HL-60 (cell line): ENCODE measurements around the gene SAMM50.

Experiments used
- DNase-seq, 2 experiments: peaks; one replicate each; pipeline ENCODE4 v3.0.0-alpha.2; 2010 to 2020; ENCODE audit warnings: low read depth in 1 of 2, low spot score in 1 of 2
- H3K27ac ChIP-seq: fragments of 250-450 bp; sonication (Bioruptor Pico); replicated peaks from 2 replicates; pipeline ENCODE4 v1.5.1; 2020; ENCODE audit warnings: mild to moderate bottlenecking, moderate library complexity
- H3K27me3 ChIP-seq: fragments of 250-450 bp; sonication (Bioruptor Pico); 2 replicates; pipeline ENCODE4 v1.5.1; 2021; ENCODE audit warnings: mild to moderate bottlenecking, moderate library complexity; ENCODE audit not compliant: insufficient read depth, poor library complexity, severe bottlenecking
- H3K4me3 ChIP-seq: replicated peaks from 2 replicates; pipeline ENCODE4 v1.5.1; 2011; ENCODE audit warnings: mild to moderate bottlenecking, control low read depth, low read length; ENCODE audit not compliant: insufficient read depth
- CTCF ChIP-seq: IDR thresholded peaks from one replicate; pipeline ENCODE4 v1.5.1; 2011; ENCODE audit warnings: low read length, control low read depth, inconsistent platforms; ENCODE audit not compliant: insufficient read depth
- GABPA ChIP-seq: IDR thresholded peaks from 2 replicates; pipeline ENCODE4 v1.6.1; 2012; ENCODE audit warnings: low read depth
- POLR2AphosphoS5 ChIP-seq: IDR thresholded peaks from 2 replicates; pipeline ENCODE4 v1.6.1; 2012; ENCODE audit warnings: low read depth
- REST ChIP-seq: IDR thresholded peaks from 2 replicates; pipeline ENCODE4 v1.6.1; 2012; ENCODE audit warnings: low read depth; ENCODE audit not compliant: insufficient replicate concordance
- SPI1 ChIP-seq: IDR thresholded peaks from 2 replicates; pipeline ENCODE4 v1.6.1; 2012; ENCODE audit warnings: low read depth, mild to moderate bottlenecking, borderline replicate concordance

SAMM50 gene

GRCh38 chr22:44045145-44045544 lies 89.9 kb downstream of the SAMM50 start:
- Histone ChIP-seq H3K4me3 (no peak overlapping the region), H3K27me3 (no peaks in the 10 kb centered on the region), H3K27ac (no peak overlapping the region)
- no peak for TF ChIP-seq POLR2AphosphoS5
- no peak for TF ChIP-seq GABPA
- TF ChIP-seq CTCF: no peak
- no peak for TF ChIP-seq REST
- no peak for TF ChIP-seq SPI1
- no peak for DNase-seq
